HG02571 (cell line): ENCODE data around the gene ADTRP.
"Not testable (repeated sequence)": the region's sequence is repeated elsewhere in the genome, so short reads cannot be mapped to it uniquely, and the experiment has no call there.

Experiments
- ATAC-seq: cut with Tn5 transposase; IDR thresholded peaks from one replicate; pipeline ENCODE4 v1.9.1; 2021; ENCODE audit warnings: mild to moderate bottlenecking, moderate library complexity; ENCODE audit not compliant: unreplicated experiment

ADTRP gene

GRCh38 chr6:11804135-11804534, 25.5 kb upstream of the ADTRP start:
- ATAC-seq: no peak

- no peak for ATAC-seq
These were observed 25.0 kb upstream of the ADTRP start for GRCh38 chr6:11803591-11803971.

- ATAC-seq: no peak
These were observed 24.4 kb upstream of the ADTRP start for GRCh38 chr6:11802886-11803590.

- ATAC-seq: not testable (repeated sequence)
These were observed 21.9 kb upstream of the ADTRP start for GRCh38 chr6:11800531-11800930.

GRCh38 chr6:11798538-11798937, 19.9 kb upstream of the ADTRP start:
- no peak for ATAC-seq

- ATAC-seq: no peak
These were observed 19.5 kb upstream of the ADTRP start for GRCh38 chr6:11798096-11798495.

- no peak for ATAC-seq
These were observed 18.2 kb upstream of the ADTRP start for GRCh38 chr6:11796829-11797228.

GRCh38 chr6:11795403-11795802, 16.8 kb upstream of the ADTRP start:
- no peak for ATAC-seq

GRCh38 chr6:11793277-11793676, 14.7 kb upstream of the ADTRP start:
- no peak for ATAC-seq

- ATAC-seq: no peak
These were observed 12.9 kb upstream of the ADTRP start for GRCh38 chr6:11791354-11792107.

GRCh38 chr6:11789744-11790143, 11.1 kb upstream of the ADTRP start:
- no peak for ATAC-seq

GRCh38 chr6:11788043-11788442, 9.4 kb upstream of the ADTRP start:
- ATAC-seq: no peak

- peak; percentile 91 for ATAC-seq
These were observed 7.4 kb upstream of the ADTRP start for GRCh38 chr6:11785774-11786579.

- ATAC-seq: peak; percentile 47
These were observed 6.8 kb upstream of the ADTRP start for GRCh38 chr6:11785415-11785773.

- ATAC-seq: no peak
These were observed 5.7 kb upstream of the ADTRP start for GRCh38 chr6:11784341-11784740.

- ATAC-seq: no peak
These were observed 5.0 kb upstream of the ADTRP start for GRCh38 chr6:11783524-11784064.

- no peak for ATAC-seq
These were observed 3.9 kb upstream of the ADTRP start for GRCh38 chr6:11782524-11782923.

GRCh38 chr6:11780097-11780428, 1.5 kb upstream of the ADTRP start:
- no peak for ATAC-seq

GRCh38 chr6:11779329-11780096, 910 bp upstream of the ADTRP start:
- no peak for ATAC-seq

GRCh38 chr6:11778036-11778435, 567 bp downstream of the ADTRP start:
- no peak for ATAC-seq
